RPMI7951 (cell line): ENCODE data around the gene NUS1. TPM values are rescaled to one million over a fixed set of nuclear protein-coding genes. Genes with fewer than 3 reads are reported as not detected.
"Not testable (repeated sequence)": the region's sequence is repeated elsewhere in the genome, so short reads cannot be mapped to it uniquely, and the experiment has no call there.

ENCODE experiments used
- DNase-seq: peaks from one replicate; pipeline ENCODE4 v3.0.0-alpha.2; 2012; ENCODE audit warnings: low read depth
- total RNA-seq: library from RNA; depleted of rRNA; stranded (reverse); fragments of >200 nt; shearing (Covaris generic); gene quantifications from 2 replicates; pipeline ENCODE4 v1.2.3, GENCODE V29; 2014; rRNA removed

Gene NUS1
- total RNA-seq, 1 experiment from 2014 or later = 22.5 TPM

DNA sequence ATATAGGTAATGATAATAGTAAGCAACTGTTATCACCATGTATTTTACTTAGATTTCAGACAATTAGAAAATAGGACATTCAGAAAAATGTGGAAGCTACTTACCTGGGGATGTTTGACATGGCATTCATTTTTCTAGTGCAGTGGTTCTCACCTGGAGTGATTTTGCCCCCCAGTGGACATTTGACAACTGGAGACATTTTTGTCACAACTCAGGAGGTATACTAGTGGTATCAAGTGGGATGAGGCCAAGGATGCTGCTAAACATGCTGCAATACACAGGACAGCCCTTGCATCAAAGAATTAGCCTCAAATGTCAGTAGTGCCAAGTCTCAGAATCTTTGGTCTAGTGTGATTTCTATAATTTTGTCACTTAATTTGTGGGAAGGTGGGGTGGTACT, 36.1 kb downstream of the NUS1 start:
- DNase-seq = no peak

DNA sequence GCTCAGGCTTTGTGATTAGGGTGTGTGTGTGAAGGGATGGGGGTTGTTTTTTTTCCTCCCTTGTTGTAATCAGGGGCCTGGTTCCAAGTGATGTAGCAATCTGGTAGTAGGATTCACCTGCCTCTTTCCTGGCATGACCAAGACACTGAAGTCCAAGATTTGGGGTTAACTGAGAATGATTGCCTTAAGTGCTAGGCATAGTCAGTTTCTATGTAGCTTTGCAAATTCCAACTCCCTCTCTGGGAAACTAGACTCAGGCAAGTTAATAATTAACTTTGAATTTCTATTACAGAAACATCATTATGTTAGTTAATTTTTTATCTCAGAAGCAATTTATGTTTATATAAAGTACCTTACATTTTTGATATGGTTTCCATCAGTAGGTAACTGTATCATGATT, 43.6 kb downstream of the NUS1 start:
- DNase-seq = no peak

GRCh38 chr6:117721520-117721919, 46.3 kb downstream of the NUS1 start:
- DNase-seq = not testable (repeated sequence)

DNA sequence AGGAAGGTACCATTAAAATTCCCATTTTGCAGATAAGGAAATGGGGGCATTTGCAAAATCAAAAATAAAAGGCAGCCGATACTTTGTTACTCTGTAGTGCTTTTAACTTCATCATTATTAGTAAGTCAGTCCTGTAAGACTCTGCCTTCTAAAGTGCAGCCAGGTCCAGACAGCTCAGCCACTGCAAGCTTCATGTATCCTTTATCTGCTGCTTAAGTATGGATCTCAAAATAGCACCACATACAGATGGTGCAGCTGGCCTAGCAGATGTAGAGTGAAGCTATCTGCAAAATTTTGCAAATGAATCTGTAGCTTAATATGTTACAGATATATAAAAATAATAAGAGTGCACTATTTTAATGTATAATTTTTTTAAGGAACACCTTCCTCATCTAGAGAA, 53.4 kb downstream of the NUS1 start:
- no peak for DNase-seq

DNA sequence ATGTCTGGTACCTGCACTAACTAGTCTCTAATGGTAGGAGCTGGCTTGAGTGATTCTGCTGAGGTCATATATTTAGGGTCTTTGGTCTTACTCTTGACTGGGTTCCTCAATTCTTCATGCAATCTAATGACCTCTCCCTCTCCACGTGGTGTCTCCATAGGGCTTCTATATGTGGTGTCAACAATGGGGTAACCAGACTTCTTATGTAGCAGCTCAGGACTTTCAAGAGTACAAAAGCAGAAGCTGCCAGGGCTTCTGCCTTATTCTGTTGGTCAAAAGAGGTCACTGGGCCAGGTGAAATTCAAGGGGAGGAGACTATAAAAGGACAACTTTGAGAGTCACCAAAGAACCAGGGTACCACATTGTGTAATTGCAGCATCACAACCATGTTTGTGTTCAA, 54.3 kb downstream of the NUS1 start:
- no peak for DNase-seq

DNA sequence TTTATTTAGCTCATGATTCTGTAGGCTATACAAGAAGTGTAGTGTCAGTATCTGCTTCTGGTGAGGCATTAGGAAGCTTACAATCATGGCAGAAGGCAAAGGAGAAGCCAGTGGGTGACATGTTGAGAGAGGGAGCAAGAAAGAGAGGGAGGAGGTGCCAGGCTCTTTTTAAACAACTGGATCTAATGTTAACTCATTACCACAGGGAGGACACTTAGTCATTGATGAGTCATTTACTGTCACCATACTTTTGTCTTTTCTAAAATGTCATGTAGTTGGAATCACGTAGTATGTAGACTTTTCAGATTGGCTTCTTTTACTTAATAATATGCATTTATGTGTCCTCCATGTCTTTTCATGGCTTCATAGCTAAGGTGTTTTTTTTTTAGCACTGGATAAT, 58.1 kb downstream of the NUS1 start:
- DNase-seq = peak; percentile 47

DNA sequence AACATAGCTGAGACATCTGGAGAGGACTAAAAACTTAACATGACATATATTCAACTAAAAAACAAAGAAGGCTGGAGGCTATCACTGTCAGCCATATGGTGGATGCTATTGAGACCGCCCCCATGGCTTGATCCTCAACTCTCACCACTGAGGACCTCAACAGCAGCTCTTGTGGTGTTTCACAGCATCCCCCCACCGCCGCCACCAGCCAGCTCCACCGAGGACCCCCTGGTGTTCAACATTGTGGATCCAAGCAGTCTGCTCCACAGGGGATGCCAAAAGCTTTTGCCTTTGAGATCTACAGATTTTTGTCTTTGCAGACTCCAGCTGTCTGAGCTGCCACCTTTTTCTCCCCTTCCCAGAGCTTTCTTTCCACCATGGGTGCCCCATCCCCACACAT, 64.6 kb downstream of the NUS1 start:
- no peak for DNase-seq

DNA sequence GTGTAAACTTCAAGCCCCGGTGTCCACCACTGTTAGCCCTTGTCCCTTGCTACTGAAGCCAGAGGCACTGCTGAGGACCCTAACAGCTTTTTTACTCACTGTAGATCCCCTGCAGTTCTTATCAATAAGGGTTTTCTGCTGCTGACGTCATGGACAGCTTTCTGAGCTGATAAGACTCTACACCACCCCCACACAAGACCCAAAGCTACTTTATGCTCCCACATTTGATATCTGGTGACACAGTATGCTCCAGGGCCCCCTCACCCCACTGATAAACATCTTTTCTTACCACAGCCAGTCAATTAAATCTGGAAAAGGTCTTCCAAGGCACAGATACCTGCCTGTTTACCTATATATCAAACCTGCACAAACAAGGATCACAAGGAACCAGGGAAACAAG, 65.3 kb downstream of the NUS1 start:
- DNase-seq = no peak

DNA sequence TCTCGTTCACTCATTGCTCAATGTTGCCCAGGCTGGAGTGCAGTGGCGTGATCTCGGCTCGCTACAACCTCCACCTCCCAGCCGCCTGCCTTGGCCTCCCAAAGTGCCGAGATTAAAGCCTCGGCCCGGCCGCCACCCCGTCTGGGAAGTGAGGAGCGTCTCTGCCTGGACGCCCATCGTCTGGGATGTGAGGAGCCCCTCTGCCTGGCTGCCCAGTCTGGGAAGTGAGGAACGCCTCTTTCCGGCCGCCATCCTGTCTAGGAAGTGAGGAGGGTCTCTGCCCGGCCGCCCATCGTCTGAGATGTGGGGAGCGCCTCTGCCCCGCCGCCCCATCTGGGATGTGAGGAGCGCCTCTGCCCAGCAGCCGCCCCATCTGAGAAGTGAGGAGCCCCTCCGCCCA, 75.4 kb downstream of the NUS1 start:
- not testable (repeated sequence) for DNase-seq

Other genes with a start within 250 kb of the NUS1 start
- 0.36 and 0.49 TPM in 2 replicates for gene ROS1, start 249.5 kb upstream of the NUS1 start, total RNA-seq
- 23.9 and 30.3 TPM in 2 replicates for gene DCBLD1, start 192.8 kb upstream of the NUS1 start, total RNA-seq
- gene GOPC, start 73.0 kb upstream of the NUS1 start, total RNA-seq = 24.7 and 31.0 TPM in 2 replicates
- gene SLC35F1, start 231.8 kb downstream of the NUS1 start, total RNA-seq = 0.68 and 0.84 TPM in 2 replicates